ENCODE data around the gene AGTR1.
A peak's percentile ranks its signal among the peaks of the same experiment; 100 is the strongest.
"Not testable (repeated sequence)": the region's sequence is repeated elsewhere in the genome, so short reads cannot be mapped to it uniquely, and the experiment has no call there.

Gene AGTR1

DNA sequence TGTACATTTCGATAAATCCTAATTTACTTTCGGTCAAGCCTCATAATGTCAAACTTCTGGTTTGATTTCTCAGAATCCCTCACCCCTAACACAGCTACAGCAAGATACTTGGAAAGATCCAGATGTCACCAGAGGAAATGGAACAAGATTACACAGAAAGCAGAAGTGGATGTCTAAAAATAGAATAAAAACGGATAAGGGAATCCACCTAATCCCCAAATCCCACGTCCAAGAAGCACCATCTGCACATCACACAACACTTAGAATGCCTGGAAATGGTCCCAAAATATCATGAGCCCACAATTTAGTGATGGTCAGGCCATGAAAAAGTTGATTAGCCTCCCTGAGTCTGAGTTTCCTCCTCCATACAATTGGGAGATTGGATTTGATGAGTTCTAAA lies 61.7 kb downstream of the AGTR1 start:
- peak; percentile 89 for DNase-seq

DNA sequence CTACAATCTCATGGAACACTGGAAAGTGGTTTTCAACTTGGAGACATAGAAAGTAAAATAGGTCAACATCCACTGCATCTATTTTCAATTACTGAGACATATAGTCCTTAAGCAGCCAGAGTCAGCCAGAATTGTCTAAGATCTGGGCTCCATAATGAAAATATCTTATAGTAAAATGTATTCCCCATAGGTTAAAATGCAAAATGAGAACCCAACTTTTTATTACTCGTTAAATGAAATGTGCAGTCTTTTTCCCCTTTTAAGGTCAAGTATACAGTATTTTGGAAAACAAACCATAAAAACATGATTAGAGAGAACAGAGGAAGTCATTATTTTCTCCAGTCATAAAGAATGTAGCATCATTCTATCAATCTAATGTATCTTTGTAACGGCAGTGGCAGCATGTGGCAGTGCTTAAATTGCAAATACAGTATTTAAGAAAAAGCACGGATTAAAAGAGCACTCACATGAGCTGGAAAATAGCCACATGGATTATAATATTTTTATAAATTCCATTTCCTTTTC lies 65.5 kb downstream of the AGTR1 start:
- no peak for DNase-seq

DNA sequence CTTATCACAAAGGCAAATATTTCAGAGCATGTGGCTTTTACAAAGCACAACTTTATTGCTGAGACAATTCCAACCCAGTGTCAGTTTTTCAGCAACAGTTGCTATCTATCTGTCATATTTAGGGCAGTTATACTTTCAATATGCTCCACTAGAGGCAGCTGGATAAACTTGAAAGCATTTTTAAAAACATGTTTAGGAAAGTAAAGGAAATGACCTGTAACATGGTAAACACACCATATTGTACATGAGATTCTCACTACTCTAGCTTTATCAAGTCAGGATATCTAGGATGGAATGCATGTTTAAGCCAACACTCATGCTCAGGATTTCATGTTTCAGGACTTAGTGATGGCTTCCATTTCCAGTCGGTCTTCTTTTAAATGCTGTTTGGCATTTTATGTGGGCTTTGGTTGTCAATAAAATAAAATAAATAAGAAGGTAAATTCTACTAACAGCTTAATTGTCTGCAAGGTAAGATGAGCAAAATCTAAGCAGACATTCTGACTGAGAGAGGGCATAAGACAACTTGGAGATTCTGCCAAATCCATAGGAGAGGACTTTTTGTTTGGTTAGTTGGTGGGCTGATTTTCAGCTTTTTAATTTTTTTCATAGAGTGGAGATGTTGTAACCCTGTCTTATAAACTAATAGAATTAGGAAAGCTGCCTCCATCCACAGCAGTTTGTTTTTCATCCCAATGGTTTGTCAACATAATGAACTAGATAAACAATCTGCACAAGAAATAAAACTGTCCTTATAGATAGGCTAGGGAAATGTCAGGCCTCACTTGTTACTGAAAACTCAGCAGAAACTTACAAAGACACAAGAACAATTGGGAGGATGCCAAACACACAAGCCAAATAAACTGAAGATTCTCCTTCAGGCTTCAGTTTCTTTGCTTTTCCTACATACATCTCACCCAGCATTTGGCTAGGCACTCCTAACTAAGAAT lies 66.6 kb downstream of the AGTR1 start:
- DNase-seq: no peak

DNA sequence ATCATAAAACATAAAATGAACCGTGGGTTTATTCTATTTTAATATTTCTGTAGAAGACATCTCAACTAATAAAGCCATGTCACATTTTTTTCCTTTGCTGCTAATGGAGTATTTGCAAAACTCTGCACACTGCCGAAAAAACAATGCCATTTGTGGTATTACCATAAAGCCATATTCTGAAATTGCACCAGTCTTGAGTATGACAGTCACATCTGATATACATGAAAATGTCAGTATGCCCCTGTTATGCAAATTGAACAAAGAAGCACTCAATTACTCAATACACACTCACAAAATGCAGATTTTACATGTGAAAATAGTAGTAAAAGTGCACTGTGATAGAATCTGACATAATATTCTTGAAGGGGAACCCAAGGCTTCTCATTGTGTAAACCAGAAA lies 74.7 kb downstream of the AGTR1 start:
- DNase-seq: no peak

DNA sequence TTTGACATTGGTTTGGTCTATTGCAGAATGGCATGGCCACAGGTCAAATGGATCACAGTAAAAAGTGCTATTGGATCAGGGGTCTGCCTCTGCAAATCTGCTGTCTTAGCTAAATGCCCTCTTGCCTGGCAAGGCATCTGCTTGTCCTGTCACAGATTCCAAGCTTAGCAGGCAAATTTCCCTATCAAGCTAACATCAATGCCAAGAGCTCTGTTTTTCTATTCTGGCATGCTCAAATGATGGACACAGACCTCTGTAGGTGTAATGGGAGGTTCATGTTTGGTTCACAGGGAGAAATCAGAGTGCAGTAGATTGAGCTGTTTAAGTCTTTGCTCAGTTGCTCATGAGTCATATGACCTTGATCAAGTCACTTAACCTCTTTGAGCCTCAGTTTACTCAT lies 75.1 kb downstream of the AGTR1 start:
- DNase-seq: no peak

DNA sequence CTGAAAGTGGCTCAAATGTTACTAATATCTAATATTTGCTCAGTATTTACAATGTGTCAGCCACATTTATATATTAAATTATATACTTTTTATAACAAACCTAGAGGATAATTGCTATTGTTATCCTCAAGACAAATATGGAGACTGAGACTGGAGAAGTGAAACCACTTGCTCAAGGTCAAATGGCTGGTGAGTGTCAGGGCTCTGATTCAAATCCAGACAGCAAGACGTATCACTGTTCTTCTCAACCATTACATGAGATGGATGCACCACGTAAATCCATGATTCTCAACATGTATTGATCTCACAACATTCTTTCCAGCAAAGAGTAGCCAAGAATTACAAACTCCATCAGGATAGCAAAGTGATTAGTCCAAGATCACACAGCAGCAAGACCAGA lies 76.1 kb downstream of the AGTR1 start:
- no peak for DNase-seq

DNA sequence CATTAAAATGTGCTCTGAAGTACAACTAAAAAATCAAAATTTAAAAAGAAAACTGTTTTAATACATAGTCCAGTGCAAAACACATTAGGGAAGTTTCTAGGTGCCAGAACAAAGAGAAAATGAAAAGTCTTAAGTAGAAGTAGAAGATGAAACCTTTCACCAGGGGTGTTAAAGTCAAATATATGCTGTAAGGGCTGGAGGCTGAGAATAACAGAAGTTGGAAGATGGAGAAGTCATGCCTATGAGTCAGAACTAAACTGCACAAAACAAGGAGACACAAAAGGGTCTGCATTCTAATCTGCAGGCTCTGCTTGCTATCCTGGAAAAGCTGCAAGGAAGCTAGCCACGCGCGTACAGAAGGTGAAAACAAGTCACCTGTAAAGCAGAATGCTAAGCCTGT lies 81.2 kb downstream of the AGTR1 start:
- DNase-seq: no peak

DNA sequence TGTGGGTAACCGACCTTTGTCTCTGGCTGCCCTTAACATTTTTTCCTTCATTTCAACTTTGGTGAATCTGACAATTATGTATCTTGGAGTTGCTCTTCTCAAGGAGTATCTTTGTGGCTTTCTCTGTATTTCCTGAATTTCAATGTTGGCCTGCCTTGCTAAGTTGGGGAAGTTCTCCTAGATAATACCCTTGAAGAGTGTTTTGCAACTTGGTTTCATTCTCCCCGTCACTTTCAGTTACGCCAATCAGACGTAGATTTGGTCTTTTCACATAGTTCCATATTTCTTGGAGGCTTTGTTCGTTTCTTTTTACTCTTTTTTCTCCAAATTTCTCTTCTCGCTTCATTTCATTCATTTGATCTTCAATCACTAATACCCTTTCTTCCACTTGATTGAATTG lies 87.3 kb downstream of the AGTR1 start:
- DNase-seq: not testable (repeated sequence)

DNA sequence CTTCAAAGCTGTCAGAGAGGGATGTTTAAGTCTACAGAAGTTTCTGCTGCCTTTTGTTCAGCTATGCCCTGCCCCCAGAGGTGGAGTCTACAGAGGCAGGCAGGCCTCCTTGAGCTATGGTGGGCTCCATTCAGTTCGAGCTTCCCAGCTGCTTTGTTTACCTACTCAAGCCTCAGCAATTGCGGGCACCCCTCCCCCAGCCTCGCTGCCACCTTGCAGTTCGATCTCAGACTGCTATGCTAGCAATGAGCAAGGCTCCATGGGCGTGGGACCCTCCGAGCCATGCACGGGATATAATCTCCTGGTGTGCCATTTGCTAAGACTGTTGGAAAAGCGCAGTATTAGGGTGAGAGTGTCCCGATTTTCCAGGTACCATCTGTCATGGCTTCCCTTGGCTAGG lies 88.5 kb downstream of the AGTR1 start:
- not testable (repeated sequence) for DNase-seq

DNA sequence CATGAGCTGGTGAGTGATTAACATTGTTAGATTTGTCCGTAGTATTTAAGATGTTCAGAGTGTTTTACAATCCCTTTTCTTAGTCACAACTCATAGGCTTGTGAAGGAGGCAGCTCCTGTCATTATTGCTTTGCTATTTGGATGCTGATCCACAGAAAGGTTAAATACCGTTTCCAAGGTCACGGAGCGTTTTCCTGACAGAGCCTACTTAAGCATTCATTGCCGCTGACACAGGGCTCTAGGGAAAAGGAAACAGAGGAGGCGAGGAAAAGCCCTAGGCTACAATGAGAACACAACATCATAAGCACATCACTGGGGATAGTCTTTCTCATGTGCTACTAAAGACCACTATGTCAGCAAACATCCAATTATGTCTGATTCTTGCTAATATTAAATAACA lies 91.4 kb downstream of the AGTR1 start:
- no peak for DNase-seq

DNA sequence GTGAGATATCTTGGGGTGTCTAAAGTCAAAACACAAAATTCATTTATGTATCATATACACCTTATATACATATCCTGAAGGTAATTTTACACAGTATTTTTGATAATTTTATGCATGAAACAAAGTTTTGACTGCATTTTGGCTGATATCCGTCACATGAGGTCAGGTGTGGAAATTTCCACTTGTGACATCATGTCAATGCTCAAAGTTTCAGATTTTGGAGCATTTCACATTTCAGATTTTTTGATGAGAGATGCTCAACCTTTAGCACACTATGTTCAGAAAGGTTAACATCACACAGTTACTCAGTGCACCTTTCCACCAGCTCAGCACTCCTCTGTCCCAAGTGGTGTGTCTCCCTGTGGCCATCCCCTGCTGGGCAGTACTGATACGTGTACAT lies 92.2 kb downstream of the AGTR1 start:
- no peak for DNase-seq

DNA sequence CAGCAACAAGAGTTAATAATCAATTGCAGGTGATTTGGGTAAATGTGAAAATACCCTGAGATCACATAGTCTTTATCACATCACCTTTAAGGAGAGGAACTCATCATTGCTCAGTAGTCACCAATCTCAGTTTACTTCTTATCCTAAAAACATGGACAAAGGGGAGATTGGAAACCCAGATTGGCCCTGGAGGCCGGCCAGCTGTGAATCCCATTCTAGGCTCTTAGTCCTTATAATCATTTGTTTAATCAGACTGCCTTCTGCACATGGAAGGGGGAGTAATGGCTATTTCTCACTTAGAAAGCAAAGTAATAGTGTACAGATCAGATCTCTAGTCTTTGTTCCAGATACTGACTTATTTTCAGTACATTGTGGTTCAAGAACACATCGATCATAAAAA lies 92.7 kb downstream of the AGTR1 start:
- DNase-seq: no peak

DNA sequence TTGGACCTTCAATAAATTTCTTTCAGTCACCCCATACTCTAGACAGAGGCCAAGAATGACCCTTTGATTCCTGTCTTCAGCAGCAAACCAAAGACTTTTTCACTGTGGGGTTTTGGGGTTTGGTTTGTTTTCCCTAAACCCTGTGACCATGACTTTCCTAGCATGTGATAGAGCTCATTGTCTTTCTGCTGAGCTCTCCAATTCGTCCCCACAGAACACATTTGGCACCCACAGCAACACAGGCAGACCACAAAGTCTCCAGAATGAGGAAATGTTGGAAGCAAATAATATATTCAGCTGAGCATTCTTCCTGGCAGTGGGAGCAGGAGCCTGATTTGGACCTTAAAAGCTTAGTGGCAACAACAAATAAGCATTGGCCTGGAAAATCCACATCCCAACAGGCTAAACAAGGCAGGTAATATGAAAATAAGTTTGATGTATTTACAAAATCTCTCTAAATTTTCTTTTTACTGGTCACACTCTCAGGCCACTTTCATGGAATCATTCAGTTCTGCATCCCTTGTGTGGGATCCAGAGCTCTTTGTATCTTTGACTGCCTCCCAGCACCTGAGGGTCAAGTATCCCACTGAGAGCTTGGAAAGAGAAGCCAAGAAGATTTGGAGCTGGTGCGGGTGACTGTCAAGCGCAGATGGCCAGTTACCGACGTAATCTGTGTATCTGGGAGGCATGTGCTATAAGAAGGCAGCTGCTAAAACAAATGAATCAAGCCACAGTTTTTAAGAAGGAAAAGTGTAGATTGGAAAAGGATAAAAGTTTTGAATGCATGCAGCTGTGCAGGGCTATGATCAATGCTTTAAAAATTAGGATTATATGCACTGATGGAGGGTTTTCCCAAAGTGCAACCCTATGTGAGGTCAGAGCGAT lies 93.4 kb downstream of the AGTR1 start:
- no peak for DNase-seq

DNA sequence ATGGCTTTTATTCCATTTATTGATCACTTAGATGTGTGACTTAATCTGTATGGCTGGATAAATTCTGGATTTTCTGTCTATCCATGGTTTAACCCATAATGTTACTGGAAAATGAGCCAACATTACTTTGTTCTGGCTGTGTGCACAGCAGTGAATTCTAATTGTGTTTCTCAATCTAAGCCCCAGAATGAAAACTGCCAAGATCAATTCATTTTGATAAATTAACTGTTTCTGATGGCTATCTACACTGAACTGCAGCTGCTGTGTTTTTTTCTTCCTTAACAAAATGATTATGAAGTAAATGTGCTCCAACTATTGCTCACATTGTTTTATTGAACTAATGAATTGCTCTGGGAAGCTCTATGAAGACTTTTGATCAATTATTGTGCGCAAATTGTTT lies 94.2 kb downstream of the AGTR1 start:
- no peak for DNase-seq

DNA sequence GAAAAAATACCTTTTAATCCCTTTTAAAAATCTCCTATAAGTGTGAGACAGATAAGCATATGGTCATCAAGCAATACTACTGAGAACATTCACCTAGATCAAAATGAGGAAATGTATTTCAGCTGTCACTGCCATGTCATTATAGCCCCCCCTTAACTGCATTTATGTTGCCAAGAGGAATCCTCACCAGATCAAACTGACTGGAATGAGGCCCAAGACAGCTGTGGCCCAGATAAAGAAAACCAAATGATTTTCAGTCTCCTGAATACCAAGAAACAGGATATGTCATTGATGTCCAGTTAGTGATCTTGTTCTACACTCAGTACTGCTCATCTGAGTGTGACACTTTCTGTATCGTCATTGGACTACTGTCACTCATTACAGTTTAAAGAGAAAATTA lies 94.8 kb downstream of the AGTR1 start:
- peak; percentile 29 for DNase-seq

Data from NCI-H524 treated with DMSO at 0.1 percent for 48 hours (cell line).